Measurements from ENCODE around the gene UBE2M. TPM values are rescaled to one million over a fixed set of nuclear protein-coding genes. Genes with fewer than 3 reads are reported as not detected.
"Not testable (repeated sequence)": the region's sequence is repeated elsewhere in the genome, so short reads cannot be mapped to it uniquely, and the experiment has no call there.

UBE2M gene
- total RNA-seq, 1 experiment from 2014 or later = 127 TPM

- Histone ChIP-seq H3K4me2 (ENCODE audit: insufficient read depth, insufficient read length, low read length) (no peak overlapping the region), H3K18ac (ENCODE audit: insufficient read length, low read depth, low read length) (no peak overlapping the region), H2AFZ (ENCODE audit: low read length) (no peak overlapping the region), H2BK120ac (ENCODE audit: low read depth, low read length, poor library complexity, severe bottlenecking) (no peak overlapping the region), H2BK15ac (ENCODE audit: low read depth, low read length) (no peak overlapping the region), H3K79me2 (ENCODE audit: insufficient read depth, low read length) (no peaks in the 10 kb centered on the region), H3K27ac (ENCODE audit: insufficient read length, low read depth, low read length) (no peak overlapping the region), H3K4me1 (ENCODE audit: insufficient read depth, low read length) (no peaks in the 10 kb centered on the region), H3K27me3 (ENCODE audit: insufficient read depth, low read length) (no peaks in the 10 kb centered on the region), H4K20me1 (ENCODE audit: control insufficient read depth, insufficient read depth, insufficient read length) (no peaks in the 10 kb centered on the region), H3K4ac (ENCODE audit: low read depth, low read length) (no peak overlapping the region), H3K56ac (ENCODE audit: insufficient read length, low read depth, low read length) (no peak overlapping the region), H3K14ac (ENCODE audit: insufficient read depth, low read length) (no peak overlapping the region), H4K91ac (ENCODE audit: insufficient read length, low read depth, low read length) (no peak overlapping the region), H2BK20ac (ENCODE audit: low read depth, low read length, poor library complexity, severe bottlenecking) (no peak overlapping the region), H3K23me2 (ENCODE audit: insufficient read length, low read depth, low read length, poor library complexity, severe bottlenecking) (peaks cover 4% of the 10 kb centered on the region), H3K9me3 (ENCODE audit: control insufficient read depth, low read depth, low read length) (no peaks in the 10 kb centered on the region), H3T11ph (ENCODE audit: low read length) (no peak overlapping the region), H3K79me1 (ENCODE audit: insufficient read depth, low read depth, low read length, poor library complexity, severe bottlenecking) (no peaks in the 10 kb centered on the region), H2BK5ac (ENCODE audit: insufficient read length, low read length) (no peak overlapping the region), H2BK12ac (ENCODE audit: insufficient read length, low read depth, low read length) (no peak overlapping the region), H4K5ac (ENCODE audit: insufficient read length, low read depth, low read length) (no peak overlapping the region), H4K8ac (replicated peaks; ENCODE audit: insufficient read length, low read depth, low read length) (no peak overlapping the region), H3K9ac (ENCODE audit: extremely low read depth, insufficient read length, low read length) (no peak overlapping the region), H3K23ac (ENCODE audit: insufficient read length, low read depth, low read length) (no peak overlapping the region), H2AK5ac (ENCODE audit: insufficient read length, low read length) (no peak overlapping the region)
- H3K9me3 Mint-ChIP-seq = peaks cover 8 to 14% of the 10 kb centered on the region in 2 experiments
- DNase-seq = no peak
- no peak for TF ChIP-seq CTCF (conservative IDR thresholded peaks at IDR 0.05)
- H3K36me3 Mint-ChIP-seq (ENCODE audit: insufficient read depth in 1 of 3, low read depth in 3 of 3) = peaks cover 0 to 5% (median 5%) of the 10 kb centered on the region in 3 experiments; a peak in 6 of 7 replicates
- peaks cover 4 to 6% of the 10 kb centered on the region in 2 experiments for H3K4me1 Mint-ChIP-seq
- no CpG with 5 or more reads among the region's 11 CpGs for WGBS (ENCODE audit: extremely low coverage, insufficient read length, low lambda C conversion rate)
- peaks cover 11% of the 10 kb centered on the region for H3K27me3 Mint-ChIP-seq (ENCODE audit: low read depth)
- no peak overlapping the region for H3K27ac Mint-ChIP-seq
- no peak overlapping the region for H3K4me3 Mint-ChIP-seq
Observed at GRCh38 chr19:58509731-58510083, 48.7 kb downstream of the UBE2M start.

GRCh38 chr19:58507602-58508223 is 50.7 kb downstream of the UBE2M start:
- H2BK12ac ChIP-seq (ENCODE audit: insufficient read length, low read depth, low read length); H3K56ac ChIP-seq (ENCODE audit: insufficient read length, low read depth, low read length); H2BK20ac ChIP-seq (ENCODE audit: low read depth, low read length, poor library complexity, severe bottlenecking); H2AFZ ChIP-seq (ENCODE audit: low read length); H4K8ac ChIP-seq (replicated peaks; ENCODE audit: insufficient read length, low read depth, low read length); H3K27ac ChIP-seq (ENCODE audit: insufficient read length, low read depth, low read length); H2BK120ac ChIP-seq (ENCODE audit: low read depth, low read length, poor library complexity, severe bottlenecking); H2BK15ac ChIP-seq (ENCODE audit: low read depth, low read length); H3K79me1 ChIP-seq (ENCODE audit: insufficient read depth, low read depth, low read length, poor library complexity, severe bottlenecking); H3K9me3 ChIP-seq (ENCODE audit: control insufficient read depth, low read depth, low read length); H4K91ac ChIP-seq (ENCODE audit: insufficient read length, low read depth, low read length); H3K4me1 ChIP-seq (ENCODE audit: insufficient read depth, low read length); H3K23me2 ChIP-seq (ENCODE audit: insufficient read length, low read depth, low read length, poor library complexity, severe bottlenecking); H3K36me3 Mint-ChIP-seq (ENCODE audit: insufficient read depth in 1 of 3, low read depth in 3 of 3); H4K20me1 ChIP-seq (ENCODE audit: control insufficient read depth, insufficient read depth, insufficient read length); H3K4me1 Mint-ChIP-seq; H3T11ph ChIP-seq (ENCODE audit: low read length); H3K9ac ChIP-seq (ENCODE audit: extremely low read depth, insufficient read length, low read length); H3K14ac ChIP-seq (ENCODE audit: insufficient read depth, low read length); H4K5ac ChIP-seq (ENCODE audit: insufficient read length, low read depth, low read length); H3K23ac ChIP-seq (ENCODE audit: insufficient read length, low read depth, low read length); H3K4me2 ChIP-seq (ENCODE audit: insufficient read depth, insufficient read length, low read length); H3K79me2 ChIP-seq (ENCODE audit: insufficient read depth, low read length); H3K27me3 ChIP-seq (ENCODE audit: insufficient read depth, low read length); H3K27ac Mint-ChIP-seq; H3K4ac ChIP-seq (ENCODE audit: low read depth, low read length); DNase-seq; H3K18ac ChIP-seq (ENCODE audit: insufficient read length, low read depth, low read length); H2BK5ac ChIP-seq (ENCODE audit: insufficient read length, low read length); H2AK5ac ChIP-seq (ENCODE audit: insufficient read length, low read length): not testable (repeated sequence)
- H3K4me3 Mint-ChIP-seq = peak overlapping the region in 1 of 2 experiments; percentile 2; a peak in 2 of 5 replicates
- H3K27me3 Mint-ChIP-seq (ENCODE audit: low read depth) = peaks cover 12% of the 10 kb centered on the region
- WGBS (ENCODE audit: extremely low coverage, insufficient read length, low lambda C conversion rate) = no CpG with 5 or more reads among the region's 8 CpGs
- peaks cover 11 to 14% of the 10 kb centered on the region in 2 experiments for H3K9me3 Mint-ChIP-seq

Measured in H9 (cell line).